ENCODE results near the gene TMEM178B. TPM values are rescaled to one million over a fixed set of nuclear protein-coding genes. Genes with fewer than 3 reads are reported as not detected.

TMEM178B gene
- polyA plus RNA-seq, 4 donors, result 0.21 to 0.76 (median 0.54) TPM

GRCh38 chr7:141497391-141497790 lies 423.5 kb downstream of the TMEM178B start:
- no peak for DNase-seq (ENCODE audit: low read depth in 4 of 4, low spot score in 3 of 4)

GRCh38 chr7:141500608-141501007 lies 426.7 kb downstream of the TMEM178B start:
- DNase-seq (ENCODE audit: low read depth in 4 of 4, low spot score in 3 of 4), result no peak

- no peak for DNase-seq (ENCODE audit: low read depth in 4 of 4, low spot score in 3 of 4)
Observed at GRCh38 chr7:141501451-141501850, 427.6 kb downstream of the TMEM178B start.

- no peak for DNase-seq (ENCODE audit: low read depth in 4 of 4, low spot score in 3 of 4)
Observed at GRCh38 chr7:141511316-141511675, 437.4 kb downstream of the TMEM178B start.

GRCh38 chr7:141511676-141512396 lies 438.0 kb downstream of the TMEM178B start:
- DNase-seq (ENCODE audit: low read depth in 4 of 4, low spot score in 3 of 4), result peak in 1 of 4 donors; percentile 18

GRCh38 chr7:141512597-141512996 lies 438.7 kb downstream of the TMEM178B start:
- no peak for DNase-seq (ENCODE audit: low read depth in 4 of 4, low spot score in 3 of 4)

- no peak for DNase-seq (ENCODE audit: low read depth in 4 of 4, low spot score in 3 of 4)
Observed at GRCh38 chr7:141513720-141514119, 439.9 kb downstream of the TMEM178B start.

GRCh38 chr7:141515941-141516340 lies 442.1 kb downstream of the TMEM178B start:
- no peak for DNase-seq (ENCODE audit: low read depth in 4 of 4, low spot score in 3 of 4)

GRCh38 chr7:141519623-141520022 lies 445.8 kb downstream of the TMEM178B start:
- DNase-seq (ENCODE audit: low read depth in 4 of 4, low spot score in 3 of 4), result no peak

GRCh38 chr7:141522657-141523342 lies 448.9 kb downstream of the TMEM178B start:
- no peak for DNase-seq (ENCODE audit: low read depth in 4 of 4, low spot score in 3 of 4)

- DNase-seq (ENCODE audit: low read depth in 4 of 4, low spot score in 3 of 4), result no peak
Observed at GRCh38 chr7:141525973-141526514, 452.2 kb downstream of the TMEM178B start.

GRCh38 chr7:141527076-141527475 lies 453.2 kb downstream of the TMEM178B start:
- DNase-seq (ENCODE audit: low read depth in 4 of 4, low spot score in 3 of 4), result no peak

- no peak for DNase-seq (ENCODE audit: low read depth in 4 of 4, low spot score in 3 of 4)
Observed at GRCh38 chr7:141528399-141528798, 454.5 kb downstream of the TMEM178B start.

Other genes with a start within 250 kb of the TMEM178B start
- gene BRAF, start 149.1 kb upstream of the TMEM178B start, polyA plus RNA-seq (ENCODE audit: insufficient read length in 4 of 4), result 10 to 100 TPM; 18.2 to 29.2 (median 27.1) TPM
- gene MRPS33, start 59.1 kb upstream of the TMEM178B start, polyA plus RNA-seq (ENCODE audit: insufficient read length in 4 of 4), result 10 to 100 TPM; 49.6 to 89.9 (median 74.8) TPM

All from left renal pelvis (tissue), 4 donors.